Trophoblast cell (in vitro differentiated cells and primary cell): ENCODE data around the gene KRT10.
"Not testable (repeated sequence)": the region's sequence is repeated elsewhere in the genome, so short reads cannot be mapped to it uniquely, and the experiment has no call there.

Experiments
- DNase-seq, 2 donors: peaks; one replicate each; pipeline ENCODE4 v3.0.0-alpha.2; 2016
- H2AFZ ChIP-seq: 2 replicates; pipeline ENCODE4 v1.6.1; 2013; ENCODE audit warnings: low read length, moderate library complexity, mild to moderate bottlenecking; ENCODE audit not compliant: insufficient read depth, poor library complexity
- H2AK5ac ChIP-seq: 2 replicates; pipeline ENCODE4 v1.6.1; 2013; ENCODE audit warnings: mild to moderate bottlenecking, low read length
- H2BK120ac ChIP-seq: 2 replicates; pipeline ENCODE4 v1.6.1; 2013; ENCODE audit warnings: low read length, mild to moderate bottlenecking, moderate library complexity; ENCODE audit not compliant: insufficient read depth, poor library complexity
- H2BK12ac ChIP-seq: 2 replicates; pipeline ENCODE4 v1.6.1; 2013; ENCODE audit warnings: mild to moderate bottlenecking, low read length, moderate library complexity
- H2BK5ac ChIP-seq: 2 replicates; pipeline ENCODE4 v1.6.1; 2013; ENCODE audit warnings: low read length, low read depth, moderate library complexity, mild to moderate bottlenecking; ENCODE audit not compliant: poor library complexity
- H3K14ac ChIP-seq: 2 replicates; pipeline ENCODE4 v1.6.1; 2013; ENCODE audit warnings: mild to moderate bottlenecking, low read length
- H3K18ac ChIP-seq: 2 replicates; pipeline ENCODE4 v1.6.1; 2013; ENCODE audit warnings: mild to moderate bottlenecking, low read length
- H3K23ac ChIP-seq: 2 replicates; pipeline ENCODE4 v1.6.1; 2013; ENCODE audit warnings: low read length
- H3K27ac ChIP-seq: 2 replicates; pipeline ENCODE4 v1.5.1; 2013; ENCODE audit warnings: low read depth, mild to moderate bottlenecking, inconsistent platforms, low read length, moderate library complexity
- H3K27me3 ChIP-seq: 2 replicates; pipeline ENCODE4 v1.6.1; 2013; ENCODE audit warnings: inconsistent platforms, mild to moderate bottlenecking, low read length, moderate library complexity; ENCODE audit not compliant: insufficient read depth
- H3K36me3 ChIP-seq, 2 experiments: 1 replicate in 1 of 2; 2 replicates in 1 of 2; pipeline ENCODE4 v1.6.1; 2013; ENCODE audit warnings: low read length in 2 of 2, mild to moderate bottlenecking in 2 of 2, moderate library complexity in 1 of 2; ENCODE audit not compliant: insufficient read depth in 2 of 2, control insufficient read depth in 1 of 2
- H3K4ac ChIP-seq: 2 replicates; pipeline ENCODE4 v1.6.1; 2013; ENCODE audit warnings: low read depth, mild to moderate bottlenecking, low read length, moderate library complexity
- H3K4me1 ChIP-seq, 2 experiments: 1 replicate in 1 of 2; 2 replicates in 1 of 2; pipeline ENCODE4 v1.6.1; 2013; ENCODE audit warnings: low read length in 2 of 2, mild to moderate bottlenecking in 2 of 2, moderate library complexity in 1 of 2; ENCODE audit not compliant: insufficient read depth in 2 of 2, control insufficient read depth in 1 of 2
- H3K4me2 ChIP-seq: 2 replicates; pipeline ENCODE4 v1.6.1; 2013; ENCODE audit warnings: inconsistent platforms, mild to moderate bottlenecking, low read length, moderate library complexity
- H3K4me3 ChIP-seq: 2 replicates; pipeline ENCODE4 v1.5.1; 2013; ENCODE audit warnings: mild to moderate bottlenecking, low read depth, low read length, inconsistent platforms
- H3K79me1 ChIP-seq: one replicate; pipeline ENCODE4 v1.6.1; 2013; ENCODE audit warnings: low read length
- H3K79me2 ChIP-seq: 2 replicates; pipeline ENCODE4 v1.6.1; 2013; ENCODE audit warnings: low read length, mild to moderate bottlenecking; ENCODE audit not compliant: control insufficient read depth, insufficient read depth, poor library complexity
- H3K9ac ChIP-seq: 2 replicates; pipeline ENCODE4 v1.6.1; 2013; ENCODE audit warnings: mild to moderate bottlenecking, low read length
- H3K9me3 ChIP-seq: 2 replicates; pipeline ENCODE4 v1.6.1; 2013; ENCODE audit warnings: low read depth, mild to moderate bottlenecking, control low read depth, inconsistent platforms, low read length; ENCODE audit not compliant: insufficient read depth
- H4K12ac ChIP-seq: 2 replicates; pipeline ENCODE4 v1.6.1; 2013; ENCODE audit warnings: low read depth, mild to moderate bottlenecking, low read length, moderate library complexity
- H4K8ac ChIP-seq: 2 replicates; pipeline ENCODE4 v1.6.1; 2013; ENCODE audit warnings: low read depth, mild to moderate bottlenecking, low read length, moderate library complexity
- H4K91ac ChIP-seq: one replicate; pipeline ENCODE4 v1.6.1; 2013; ENCODE audit warnings: low read depth, mild to moderate bottlenecking, low read length, moderate library complexity
- WGBS: extraction: QIAGEN DNeasy Blood & Tissue Kit; methylation state at CpG from one replicate; pipeline ENCODE4 v1.1.7; 2013; ENCODE audit warnings: missing lambda C conversion rate; ENCODE audit not compliant: insufficient read length, insufficient coverage; ENCODE audit errors: extremely low coverage; 5-methylcytosine and 5-hydroxymethylcytosine counted together

The KRT10 gene

DNA sequence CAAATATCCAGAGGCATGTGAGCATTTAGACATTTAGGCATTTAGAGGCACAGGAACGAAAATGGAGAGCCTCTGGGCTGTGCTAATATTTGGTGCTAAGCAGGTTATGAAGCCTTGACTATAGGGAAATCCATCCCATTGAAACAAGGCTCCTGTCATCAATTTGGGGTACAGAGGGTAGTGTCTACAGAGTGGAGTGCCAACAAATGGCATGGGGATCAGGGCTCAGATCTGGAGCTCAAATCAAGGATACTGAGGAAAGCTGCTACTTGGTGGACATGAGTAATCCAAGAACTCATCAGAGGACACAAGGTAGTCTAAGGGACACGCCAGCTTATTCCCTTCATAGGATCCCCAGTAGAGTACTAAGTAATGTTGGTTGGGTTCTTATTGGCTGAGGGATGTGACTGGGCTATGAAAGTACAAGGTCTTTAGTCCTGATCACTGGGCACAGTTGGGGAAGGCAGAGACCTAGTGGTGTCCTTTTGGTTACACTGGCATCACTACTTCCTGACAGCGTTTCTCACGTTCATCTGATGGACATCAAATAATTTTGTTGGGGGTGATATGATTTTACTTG lies 5.2 kb downstream of the KRT10 start:
- no peak for DNase-seq
- no peak overlapping the region for H2BK120ac ChIP-seq
- no peak overlapping the region for H3K23ac ChIP-seq
- no peak overlapping the region for H4K8ac ChIP-seq
- H3K4me1 ChIP-seq, result no peaks in the 10 kb centered on the region
- H3K4ac ChIP-seq, result no peak overlapping the region
- H3K79me1 ChIP-seq, result peaks cover 3% of the 10 kb centered on the region
- no peak overlapping the region for H4K12ac ChIP-seq
- H3K79me2 ChIP-seq, result peaks cover 2% of the 10 kb centered on the region
- H3K4me2 ChIP-seq, result no peak overlapping the region
- WGBS, result no CpG with 5 or more reads among the region's 4 CpGs
- no peak overlapping the region for H3K4me3 ChIP-seq
- no peak overlapping the region for H2BK12ac ChIP-seq
- no peak overlapping the region for H2BK5ac ChIP-seq
- no peak overlapping the region for H2AK5ac ChIP-seq
- H3K27ac ChIP-seq, result no peak overlapping the region
- H3K27me3 ChIP-seq, result no peaks in the 10 kb centered on the region
- peaks cover 1% of the 10 kb centered on the region for H3K9me3 ChIP-seq
- no peak overlapping the region for H3K14ac ChIP-seq
- no peak overlapping the region for H4K91ac ChIP-seq
- no peak overlapping the region for H3K9ac ChIP-seq
- no peak overlapping the region for H2AFZ ChIP-seq
- H3K36me3 ChIP-seq, result peaks cover 0 to 7% of the 10 kb centered on the region in 2 experiments
- H3K18ac ChIP-seq, result no peak overlapping the region

DNA sequence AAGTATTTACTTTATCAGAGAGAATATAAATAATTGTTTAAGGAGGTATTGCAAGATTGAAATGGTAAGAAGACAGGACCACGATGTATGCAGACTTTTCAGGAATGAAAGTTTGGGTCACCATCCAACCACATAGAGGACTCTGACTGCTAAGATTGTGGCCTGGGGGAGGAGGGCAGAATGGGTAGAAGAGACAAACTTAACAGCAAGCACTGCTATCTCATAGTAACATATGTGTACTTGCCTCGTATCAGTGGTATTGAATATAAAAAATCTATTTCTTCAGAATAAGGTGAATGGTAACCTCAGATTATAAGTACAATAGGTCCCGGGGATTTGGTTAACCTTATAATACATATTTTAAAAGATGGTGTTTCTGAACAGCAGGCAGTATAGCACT lies 5.8 kb downstream of the KRT10 start:
- H2BK5ac ChIP-seq, result no peak overlapping the region
- no peaks in the 10 kb centered on the region for H3K4me1 ChIP-seq
- H3K36me3 ChIP-seq, result peaks cover 0 to 7% of the 10 kb centered on the region in 2 experiments
- H4K12ac ChIP-seq, result no peak overlapping the region
- H3K9ac ChIP-seq, result no peak overlapping the region
- no CpG with 5 or more reads among the region's 3 CpGs for WGBS
- no peak overlapping the region for H4K91ac ChIP-seq
- H3K14ac ChIP-seq, result no peak overlapping the region
- H3K27ac ChIP-seq, result no peak overlapping the region
- peaks cover 3% of the 10 kb centered on the region for H3K79me1 ChIP-seq
- no peak overlapping the region for H4K8ac ChIP-seq
- no peak for DNase-seq
- H2AK5ac ChIP-seq, result no peak overlapping the region
- no peak overlapping the region for H2BK120ac ChIP-seq
- H2AFZ ChIP-seq, result no peak overlapping the region
- H3K79me2 ChIP-seq, result peaks cover 2% of the 10 kb centered on the region
- H3K23ac ChIP-seq, result no peak overlapping the region
- no peak overlapping the region for H2BK12ac ChIP-seq
- H3K4me3 ChIP-seq, result no peak overlapping the region
- no peak overlapping the region for H3K4ac ChIP-seq
- no peak overlapping the region for H3K4me2 ChIP-seq
- H3K9me3 ChIP-seq, result peaks cover 1% of the 10 kb centered on the region
- H3K27me3 ChIP-seq, result no peaks in the 10 kb centered on the region
- H3K18ac ChIP-seq, result no peak overlapping the region

DNA sequence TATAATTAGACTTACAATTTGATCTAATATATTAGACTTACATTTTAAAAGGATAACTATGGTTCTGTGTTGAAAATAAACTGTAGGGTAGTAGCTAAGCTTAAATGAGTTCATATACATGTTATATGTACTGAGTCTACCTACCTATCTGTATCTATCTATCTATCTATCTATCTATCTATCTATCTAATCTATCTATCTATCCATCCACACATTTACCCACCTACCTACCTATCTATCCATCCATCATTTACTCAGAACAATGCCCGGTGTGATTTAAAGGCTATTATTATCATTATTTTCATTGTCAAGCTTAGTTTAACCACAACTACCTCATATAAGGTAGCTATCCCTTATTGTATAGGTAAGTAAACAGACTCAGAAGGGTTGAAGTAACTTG lies 7.0 kb downstream of the KRT10 start:
- Histone ChIP-seq H3K23ac (no peak overlapping the region), H3K4me2 (no peak overlapping the region), H3K18ac (no peak overlapping the region), H3K79me1 (peaks cover 3% of the 10 kb centered on the region), H3K79me2 (peaks cover 2% of the 10 kb centered on the region), H2BK120ac (no peak overlapping the region), H3K14ac (no peak overlapping the region), H3K4me1 (no peaks in the 10 kb centered on the region), H4K91ac (no peak overlapping the region), H2AFZ (no peak overlapping the region), H3K9ac (no peak overlapping the region), H3K36me3 (peaks cover 0 to 7% of the 10 kb centered on the region in 2 experiments), H4K8ac (no peak overlapping the region), H3K4ac (no peak overlapping the region), H3K27ac (no peak overlapping the region), H2BK5ac (no peak overlapping the region), H2AK5ac (no peak overlapping the region), H3K9me3 (peaks cover 1% of the 10 kb centered on the region), H3K27me3 (no peaks in the 10 kb centered on the region), H3K4me3 (no peak overlapping the region), H4K12ac (no peak overlapping the region), H2BK12ac (no peak overlapping the region)
- WGBS, result no CpG with 5 or more reads among the region's 1 CpG
- no peak for DNase-seq

DNA sequence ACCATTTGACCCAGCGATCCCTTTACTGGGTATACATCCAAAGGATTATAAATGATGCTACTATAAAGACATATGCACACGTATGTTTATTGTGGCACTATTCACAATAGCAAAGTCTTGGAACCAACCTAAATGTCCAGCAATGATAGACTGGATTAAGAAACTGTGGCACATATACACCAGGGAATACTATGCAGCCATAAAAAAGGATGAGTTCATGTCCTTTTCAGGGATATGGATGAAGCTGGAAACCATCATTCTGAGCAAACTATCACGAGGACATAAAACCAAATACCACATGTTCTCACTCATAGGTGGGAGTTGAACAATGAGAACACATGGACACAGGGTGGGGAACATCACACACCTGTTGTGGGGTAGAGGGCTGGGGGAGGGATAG lies 7.8 kb downstream of the KRT10 start:
- not testable (repeated sequence) for H3K9ac ChIP-seq, H2AFZ ChIP-seq, H3K27me3 ChIP-seq, H3K23ac ChIP-seq, DNase-seq, H3K14ac ChIP-seq, H3K18ac ChIP-seq, H3K79me2 ChIP-seq, H4K8ac ChIP-seq, H3K27ac ChIP-seq, H3K36me3 ChIP-seq, H4K12ac ChIP-seq, H3K4me2 ChIP-seq, H3K79me1 ChIP-seq, H3K9me3 ChIP-seq, H2AK5ac ChIP-seq, H3K4ac ChIP-seq, H3K4me1 ChIP-seq, H2BK12ac ChIP-seq, H3K4me3 ChIP-seq, H2BK120ac ChIP-seq, H2BK5ac ChIP-seq, H4K91ac ChIP-seq
- WGBS, result no CpG with 5 or more reads among the region's 3 CpGs
